Mesenchymal stem cell (in vitro differentiated cells and primary cell): ENCODE results near the gene SLC9B2. TPM values are rescaled to one million over a fixed set of nuclear protein-coding genes. Genes with fewer than 3 reads are reported as not detected.

Source experiments
- DNase-seq: peaks from one replicate; pipeline ENCODE4 v3.0.0-alpha.2; 2013
- H2AFZ ChIP-seq: one replicate; pipeline ENCODE4 v1.6.1; 2013; ENCODE audit warnings: low read depth, mild to moderate bottlenecking, control low read depth, inconsistent platforms, low read length, moderate library complexity
- H2AK5ac ChIP-seq: 2 replicates; pipeline ENCODE4 v1.6.1; 2013; ENCODE audit warnings: low read length, moderate library complexity, mild to moderate bottlenecking, inconsistent platforms; ENCODE audit not compliant: severe bottlenecking
- H2BK120ac ChIP-seq: one replicate; pipeline ENCODE4 v1.6.1; 2013; ENCODE audit warnings: low read depth, mild to moderate bottlenecking, inconsistent platforms, low read length, moderate library complexity
- H2BK12ac ChIP-seq, 2 experiments: one replicate each; pipeline ENCODE4 v1.6.1; 2013; ENCODE audit warnings: inconsistent platforms in 2 of 2, low read length in 2 of 2, mild to moderate bottlenecking in 2 of 2, moderate library complexity in 2 of 2, control low read depth in 1 of 2
- H2BK15ac ChIP-seq: one replicate; pipeline ENCODE4 v1.6.1; 2013; ENCODE audit warnings: mild to moderate bottlenecking, low read depth, inconsistent platforms; ENCODE audit not compliant: poor library complexity, severe bottlenecking
- H2BK5ac ChIP-seq: 2 replicates; pipeline ENCODE4 v1.6.1; 2013; ENCODE audit warnings: low read depth, mild to moderate bottlenecking, low read length, control low read depth, inconsistent platforms; ENCODE audit not compliant: poor library complexity, severe bottlenecking
- H3K14ac ChIP-seq, 2 experiments: one replicate each; pipeline ENCODE4 v1.6.1; 2013; ENCODE audit warnings: inconsistent platforms in 2 of 2, low read length in 2 of 2, control low read depth in 1 of 2, mild to moderate bottlenecking in 1 of 2, moderate library complexity in 1 of 2
- H3K18ac ChIP-seq, 2 experiments: one replicate each; pipeline ENCODE4 v1.6.1; 2013; ENCODE audit warnings: inconsistent platforms in 2 of 2, low read length in 2 of 2, control low read depth in 1 of 2, low read depth in 1 of 2, mild to moderate bottlenecking in 1 of 2
- H3K23ac ChIP-seq, 2 experiments: one replicate each; pipeline ENCODE4 v1.6.1; 2013; ENCODE audit warnings: inconsistent platforms in 2 of 2, low read length in 2 of 2, mild to moderate bottlenecking in 2 of 2, moderate library complexity in 2 of 2, control low read depth in 1 of 2
- H3K27ac ChIP-seq: 2 replicates; pipeline ENCODE4 v1.5.1; 2013; ENCODE audit warnings: mild to moderate bottlenecking, moderate library complexity, low read length, control low read depth, inconsistent platforms; ENCODE audit not compliant: poor library complexity, severe bottlenecking
- H3K27me3 ChIP-seq, 2 experiments: 2 replicates each; pipeline versions ENCODE4 v1.6.1 to v1.7.0; 2013; ENCODE audit warnings: low read length in 2 of 2, mild to moderate bottlenecking in 2 of 2, moderate library complexity in 2 of 2, control low read depth in 1 of 2, inconsistent platforms in 1 of 2; ENCODE audit not compliant: control insufficient read depth in 1 of 2, insufficient read depth in 1 of 2
- H3K36me3 ChIP-seq, 2 experiments: 2 replicates each; pipeline versions ENCODE4 v1.6.1 to v1.7.0; 2013; ENCODE audit warnings: low read length in 2 of 2, control low read depth in 1 of 2, inconsistent platforms in 1 of 2, low read depth in 1 of 2, mild to moderate bottlenecking in 1 of 2; ENCODE audit not compliant: insufficient read depth in 2 of 2, control insufficient read depth in 1 of 2
- H3K4ac ChIP-seq, 2 experiments: one replicate each; pipeline ENCODE4 v1.6.1; 2013; ENCODE audit warnings: inconsistent platforms in 2 of 2, low read length in 2 of 2, mild to moderate bottlenecking in 2 of 2, moderate library complexity in 2 of 2, control low read depth in 1 of 2, low read depth in 1 of 2
- H3K4me1 ChIP-seq: 2 replicates; pipeline ENCODE4 v1.6.1; 2013; ENCODE audit warnings: low read depth, low read length, control low read depth; ENCODE audit not compliant: control insufficient read depth, insufficient read depth
- H3K4me2 ChIP-seq: 2 replicates; pipeline ENCODE4 v1.6.1; 2013; ENCODE audit warnings: low read length, mild to moderate bottlenecking, inconsistent platforms; ENCODE audit not compliant: poor library complexity, severe bottlenecking
- H3K4me3 ChIP-seq, 2 experiments: 2 replicates each; pipeline versions ENCODE4 v1.5.1 to v1.7.0; 2013; ENCODE audit warnings: low read length in 2 of 2, mild to moderate bottlenecking in 2 of 2, control low read depth in 1 of 2, low read depth in 1 of 2; ENCODE audit not compliant: insufficient read depth in 1 of 2
- H3K79me1 ChIP-seq: replicated peaks from 2 replicates; pipeline ENCODE4 v1.6.1; 2013; ENCODE audit warnings: mild to moderate bottlenecking, control low read depth, low read length, inconsistent platforms; ENCODE audit not compliant: poor library complexity, severe bottlenecking
- H3K9ac ChIP-seq: 2 replicates; pipeline ENCODE4 v1.7.0; 2013; ENCODE audit warnings: mild to moderate bottlenecking, low read length, moderate library complexity
- H3K9me3 ChIP-seq: 2 replicates; pipeline ENCODE4 v1.7.0; 2013; ENCODE audit warnings: mild to moderate bottlenecking, low read length; ENCODE audit not compliant: control insufficient read depth
- H4K8ac ChIP-seq: one replicate; pipeline ENCODE4 v1.6.1; 2013; ENCODE audit warnings: inconsistent platforms, mild to moderate bottlenecking, low read length, moderate library complexity
- H4K91ac ChIP-seq: one replicate; pipeline ENCODE4 v1.6.1; 2013; ENCODE audit warnings: mild to moderate bottlenecking, low read length, inconsistent platforms
- WGBS: methylation state at CpG from one replicate; pipeline ENCODE4 v1.1.7; 2013; ENCODE audit warnings: mixed read lengths; 5-methylcytosine and 5-hydroxymethylcytosine counted together
- polyA plus RNA-seq, 2 experiments: library from polyadenylated mRNA; stranded (reverse); fragments of 200-250 nt; gene quantifications; one replicate each; pipeline ENCODE4 v1.2.3, GENCODE V29; 2013

SLC9B2 gene
- 14.3 TPM for polyA plus RNA-seq (2013, experiment 1 of 2)
- 14.3 TPM for polyA plus RNA-seq (2013, experiment 2 of 2)

GRCh38 chr4:103076747-103077347 is at the start of gene SLC9B2:
SLC9B2 (minus strand) TSS chr4:103076761; CDS start chr4:103067550, 9,211 bp downstream.
- H3K79me1 ChIP-seq: peaks cover 5% of the 10 kb centered on the region
- H3K4me3 ChIP-seq: peak within 1 kb of the TSS; percentile 86 to 88
- peak within 1 kb of the TSS; percentile 74 for H2AFZ ChIP-seq
- peaks cover 0 to 20% of the 10 kb centered on the region in 2 experiments for H3K36me3 ChIP-seq
- H3K27me3 ChIP-seq: no peaks in the 10 kb centered on the region
- H3K27ac ChIP-seq: peak within 1 kb of the TSS; percentile 44
- H4K8ac ChIP-seq: peak within 1 kb of the TSS; percentile 93
- H2BK5ac ChIP-seq: peak within 1 kb of the TSS; percentile 80
- no peak for DNase-seq
- peak within 1 kb of the TSS; percentile 75 for H4K91ac ChIP-seq
- no peaks in the 10 kb centered on the region for H3K4me1 ChIP-seq
- H2AK5ac ChIP-seq: no peak within 1 kb of the TSS
- H3K14ac ChIP-seq: peak within 1 kb of the TSS in 1 of 2 experiments; percentile 85
- H3K18ac ChIP-seq: peak within 1 kb of the TSS; percentile 80 to 93
- 37% methylated on average over 13 of the region's 21 CpGs for WGBS
- H2BK120ac ChIP-seq: peak within 1 kb of the TSS; percentile 80
- H3K9me3 ChIP-seq: no peaks in the 10 kb centered on the region
- peak within 1 kb of the TSS; percentile 52 to 59 for H3K4ac ChIP-seq
- peak within 1 kb of the TSS in 1 of 2 experiments; percentile 83 for H2BK12ac ChIP-seq
- peak within 1 kb of the TSS in 1 of 2 experiments; percentile 14 for H3K23ac ChIP-seq
- H2BK15ac ChIP-seq: peak within 1 kb of the TSS; percentile 93
- H3K4me2 ChIP-seq: peak within 1 kb of the TSS; percentile 74
- peak within 1 kb of the TSS; percentile 97 for H3K9ac ChIP-seq

GRCh38 chr4:103126126-103126525 is 49.6 kb upstream of the SLC9B2 start:
- H2BK5ac ChIP-seq: no peak overlapping the region
- DNase-seq: no peak
- no peak overlapping the region for H2AFZ ChIP-seq
- peaks cover 0 to 7% of the 10 kb centered on the region in 2 experiments for H3K36me3 ChIP-seq
- no peak overlapping the region for H2BK12ac ChIP-seq
- no peak overlapping the region for H3K14ac ChIP-seq
- no peak overlapping the region for H3K4me2 ChIP-seq
- H3K79me1 ChIP-seq: peaks cover 1% of the 10 kb centered on the region
- no peak overlapping the region for H3K27ac ChIP-seq
- no peak overlapping the region for H2BK15ac ChIP-seq
- H2BK120ac ChIP-seq: no peak overlapping the region
- H3K9ac ChIP-seq: no peak overlapping the region
- no peak overlapping the region for H3K18ac ChIP-seq
- H4K8ac ChIP-seq: no peak overlapping the region
- no peak overlapping the region for H3K23ac ChIP-seq
- no peak overlapping the region for H4K91ac ChIP-seq
- H3K4me1 ChIP-seq: no peaks in the 10 kb centered on the region
- H3K4me3 ChIP-seq: no peak overlapping the region
- H3K9me3 ChIP-seq: peaks cover 22% of the 10 kb centered on the region
- 100% methylated on average over 1 of the region's 3 CpGs for WGBS
- no peaks in the 10 kb centered on the region for H3K27me3 ChIP-seq
- H2AK5ac ChIP-seq: no peak overlapping the region
- no peak overlapping the region for H3K4ac ChIP-seq

GRCh38 chr4:103123114-103123513 is 46.6 kb upstream of the SLC9B2 start:
- Histone ChIP-seq H3K27ac (no peak overlapping the region), H2BK12ac (no peak overlapping the region), H3K14ac (no peak overlapping the region), H2AK5ac (no peak overlapping the region), H4K91ac (no peak overlapping the region), H3K36me3 (peaks cover 0 to 7% of the 10 kb centered on the region in 2 experiments), H2BK5ac (no peak overlapping the region), H3K18ac (no peak overlapping the region), H3K23ac (no peak overlapping the region), H3K9ac (no peak overlapping the region), H2AFZ (no peak overlapping the region), H3K9me3 (peaks cover 9% of the 10 kb centered on the region), H3K27me3 (no peaks in the 10 kb centered on the region), H3K4me1 (no peaks in the 10 kb centered on the region), H3K4me3 (no peak overlapping the region), H3K79me1 (peaks cover 1% of the 10 kb centered on the region), H3K4ac (no peak overlapping the region), H4K8ac (no peak overlapping the region), H3K4me2 (no peak overlapping the region), H2BK120ac (no peak overlapping the region), H2BK15ac (no peak overlapping the region)
- DNase-seq: no peak
- 100% methylated on average over 1 of the region's 3 CpGs for WGBS

- Histone ChIP-seq H3K9me3 (no peaks in the 10 kb centered on the region), H3K36me3 (peaks cover 0 to 7% of the 10 kb centered on the region in 2 experiments), H3K4me3 (no peak overlapping the region), H2BK12ac (no peak overlapping the region), H3K27ac (no peak overlapping the region), H3K79me1 (no peaks in the 10 kb centered on the region), H3K4me1 (no peaks in the 10 kb centered on the region), H3K4ac (no peak overlapping the region), H2AK5ac (no peak overlapping the region), H3K18ac (no peak overlapping the region), H4K8ac (no peak overlapping the region), H2BK5ac (no peak overlapping the region), H4K91ac (no peak overlapping the region), H3K23ac (no peak overlapping the region), H2BK120ac (no peak overlapping the region), H2AFZ (no peak overlapping the region), H3K27me3 (no peaks in the 10 kb centered on the region), H2BK15ac (no peak overlapping the region), H3K4me2 (no peak overlapping the region), H3K14ac (no peak overlapping the region), H3K9ac (no peak overlapping the region)
- 93% methylated on average over 1 of the region's 1 CpG for WGBS
- no peak for DNase-seq
Measured at GRCh38 chr4:103118166-103118565, 41.6 kb upstream of the SLC9B2 start.
